Parathyroid adenoma (tissue), 2 donors: ENCODE measurements around the gene SLC9A9.

Source experiments
- H2AFZ ChIP-seq: fragments of 300-600 bp; sonication (generic); one replicate; pipeline ENCODE4 v1.7.0; 2017; ENCODE audit warnings: antibody characterized with exemption, mild to moderate bottlenecking
- H3K27ac ChIP-seq: fragments of 300-600 bp; sonication (generic); one replicate; pipeline ENCODE4 v1.7.0; 2017
- H3K27me3 ChIP-seq: fragments of 300-600 bp; sonication (generic); one replicate; pipeline ENCODE4 v1.7.0; 2017; ENCODE audit warnings: low read length; ENCODE audit not compliant: control insufficient read depth, insufficient read depth
- H3K36me3 ChIP-seq: fragments of 300-600 bp; sonication (generic); one replicate; pipeline ENCODE4 v1.7.0; 2017; ENCODE audit warnings: low read length; ENCODE audit not compliant: control insufficient read depth, insufficient read depth
- H3K4me1 ChIP-seq: fragments of 300-600 bp; sonication (generic); one replicate; pipeline ENCODE4 v1.7.0; 2017; ENCODE audit warnings: control low read depth
- H3K4me2 ChIP-seq: fragments of 300-600 bp; sonication (generic); one replicate; pipeline ENCODE4 v1.7.0; 2017; ENCODE audit warnings: low read length
- H3K4me3 ChIP-seq: fragments of 300-600 bp; sonication (generic); one replicate; pipeline ENCODE4 v1.7.0; 2017; ENCODE audit warnings: low read depth, low read length
- H3K79me2 ChIP-seq: fragments of 300-600 bp; sonication (generic); one replicate; pipeline ENCODE4 v1.7.0; 2017; ENCODE audit warnings: control low read depth
- H3K9ac ChIP-seq: fragments of 300-600 bp; sonication (generic); one replicate; pipeline ENCODE4 v1.7.0; 2017; ENCODE audit warnings: mild to moderate bottlenecking
- H3K9me3 ChIP-seq: fragments of 300-600 bp; sonication (generic); one replicate; pipeline ENCODE4 v1.7.0; 2017; ENCODE audit warnings: low read length; ENCODE audit not compliant: control insufficient read depth
- CTCF ChIP-seq: fragments of 300-600 bp; sonication (generic); IDR thresholded peaks from one replicate; pipeline ENCODE4 v1.7.0; 2017; ENCODE audit warnings: antibody characterized with exemption, mild to moderate bottlenecking
- donor health status: primary hyperparathyroidism.

SLC9A9 gene

DNA sequence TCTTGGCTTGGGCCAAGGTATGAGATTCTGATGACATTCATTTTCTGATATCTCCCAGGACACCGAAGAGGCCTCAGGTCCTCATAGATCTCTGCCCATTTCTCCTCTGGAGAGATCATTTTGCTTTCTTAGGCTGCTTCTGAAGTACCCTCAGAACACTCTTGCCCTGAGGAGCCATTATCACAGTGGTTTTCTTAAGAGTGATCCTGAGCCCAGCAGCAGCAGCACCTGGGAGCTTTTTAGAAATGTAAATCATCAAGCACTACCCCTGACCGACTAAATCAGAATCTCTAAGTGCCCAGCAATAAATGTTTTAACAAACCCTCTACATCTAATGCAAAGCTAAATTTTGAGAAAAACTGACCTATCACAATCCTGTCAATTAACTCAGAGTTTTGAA is 40.6 kb upstream of the SLC9A9 start:
- Histone ChIP-seq H3K4me2 (no peak overlapping the region), H3K36me3 (no peaks in the 10 kb centered on the region), H3K9ac (no peak overlapping the region), H3K9me3 (no peaks in the 10 kb centered on the region), H3K4me1 (no peaks in the 10 kb centered on the region), H3K79me2 (no peaks in the 10 kb centered on the region), H2AFZ (no peak overlapping the region), H3K27ac (no peak overlapping the region), H3K4me3 (no peak overlapping the region), H3K27me3 (no peaks in the 10 kb centered on the region)
- no peak for TF ChIP-seq CTCF

DNA sequence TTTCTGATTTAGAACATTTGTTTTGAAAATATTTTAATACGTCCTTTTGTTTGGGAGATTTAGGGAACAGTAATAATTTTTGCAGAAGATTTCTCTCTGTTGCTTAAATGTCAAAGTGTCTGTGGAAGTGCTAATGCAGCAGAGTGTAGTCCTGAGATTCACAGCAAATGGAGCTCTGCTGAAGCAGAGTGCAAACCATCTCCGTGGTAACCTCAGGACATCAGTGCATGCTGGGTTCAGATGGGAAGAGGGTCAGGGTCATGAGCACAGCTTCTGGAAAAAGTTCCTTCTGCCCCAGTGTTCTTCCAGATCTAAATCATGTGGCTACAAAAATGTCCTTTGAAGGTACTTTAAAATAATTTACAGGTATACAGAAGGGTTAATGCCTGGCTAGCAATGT is 39.9 kb upstream of the SLC9A9 start:
- Histone ChIP-seq H3K9me3 (no peaks in the 10 kb centered on the region), H2AFZ (no peak overlapping the region), H3K4me2 (no peak overlapping the region)

DNA sequence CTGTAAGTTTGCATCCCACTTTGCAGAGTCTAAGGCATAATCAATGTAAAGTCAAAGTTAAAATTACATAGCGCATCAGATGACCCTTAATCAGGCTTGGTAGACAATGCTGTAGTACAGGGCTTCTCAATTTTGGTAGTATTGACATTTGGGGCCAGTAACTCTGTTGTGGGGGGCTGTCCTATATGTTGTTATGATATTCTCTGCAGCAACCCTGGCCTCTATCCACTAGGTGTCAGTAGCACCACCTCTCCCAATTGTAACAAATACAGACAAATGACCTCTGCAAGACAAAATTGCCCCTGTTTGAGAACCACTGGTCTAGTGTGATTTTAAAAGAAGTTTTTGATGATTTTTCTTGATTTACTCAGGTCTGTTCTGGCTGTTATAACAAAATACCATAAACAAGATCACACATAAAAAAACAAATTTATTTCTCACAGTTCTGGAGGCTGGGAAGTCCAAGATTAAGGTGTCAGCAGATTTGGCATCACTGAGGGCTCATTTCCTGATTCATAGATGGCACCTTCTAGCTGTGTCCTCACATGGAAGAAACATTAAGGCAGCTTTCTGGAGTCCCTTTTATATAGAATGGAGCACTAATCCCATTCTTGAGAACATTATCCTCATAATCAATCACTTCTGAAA is 37.6 kb upstream of the SLC9A9 start:
- Histone ChIP-seq H3K36me3 (no peaks in the 10 kb centered on the region), H3K9ac (no peak overlapping the region), H3K27me3 (no peaks in the 10 kb centered on the region), H3K27ac (no peak overlapping the region), H3K4me2 (no peak overlapping the region), H3K4me3 (no peak overlapping the region), H3K9me3 (no peaks in the 10 kb centered on the region), H3K4me1 (no peaks in the 10 kb centered on the region), H3K79me2 (no peaks in the 10 kb centered on the region), H2AFZ (no peak overlapping the region)
- peak; percentile 61 for TF ChIP-seq CTCF

More for the DNA sequence above, 39.9 kb upstream of the SLC9A9 start:
- Histone ChIP-seq H3K4me1 (no peaks in the 10 kb centered on the region), H3K79me2 (no peaks in the 10 kb centered on the region), H3K27ac (no peak overlapping the region), H3K36me3 (no peaks in the 10 kb centered on the region), H3K9ac (no peak overlapping the region), H3K4me3 (no peak overlapping the region), H3K27me3 (no peaks in the 10 kb centered on the region)
- TF ChIP-seq CTCF = no peak

GRCh38 chr3:143884861-143885260 is 36.6 kb upstream of the SLC9A9 start:
- H3K36me3 ChIP-seq = no peaks in the 10 kb centered on the region
- H3K4me1 ChIP-seq = no peaks in the 10 kb centered on the region
- H2AFZ ChIP-seq = no peak overlapping the region
- no peaks in the 10 kb centered on the region for H3K27me3 ChIP-seq
- H3K4me3 ChIP-seq = no peak overlapping the region
- H3K79me2 ChIP-seq = no peaks in the 10 kb centered on the region
- no peak overlapping the region for H3K4me2 ChIP-seq
- no peak overlapping the region for H3K9ac ChIP-seq
- no peak for TF ChIP-seq CTCF
- no peak overlapping the region for H3K27ac ChIP-seq
- no peaks in the 10 kb centered on the region for H3K9me3 ChIP-seq

GRCh38 chr3:143883151-143883550 is 34.9 kb upstream of the SLC9A9 start:
- no peaks in the 10 kb centered on the region for H3K79me2 ChIP-seq
- H3K9ac ChIP-seq = no peak overlapping the region
- no peak overlapping the region for H3K4me3 ChIP-seq
- no peak overlapping the region for H3K4me2 ChIP-seq
- H3K4me1 ChIP-seq = no peaks in the 10 kb centered on the region
- no peak overlapping the region for H2AFZ ChIP-seq
- no peaks in the 10 kb centered on the region for H3K9me3 ChIP-seq
- H3K27me3 ChIP-seq = no peaks in the 10 kb centered on the region
- no peak for TF ChIP-seq CTCF
- H3K27ac ChIP-seq = no peak overlapping the region
- no peaks in the 10 kb centered on the region for H3K36me3 ChIP-seq
